A549 treated with GW870086 at 1 μM for 4 hours (cell line): ENCODE measurements around the gene CMC1. TPM values are rescaled to one million over a fixed set of nuclear protein-coding genes. Genes with fewer than 3 reads are reported as not detected.

Experiments
- total RNA-seq: library from RNA; stranded (reverse); fragments of 200-300 nt; extraction: Qiagen RNA extraction; gene quantifications from 5 replicates; pipeline ENCODE4 v1.2.3, GENCODE V29; 2022; ENCODE audit warnings: low read depth

Gene CMC1
- 44.6 to 50.8 TPM (median 46.6 TPM) in 5 replicates for total RNA-seq

GRCh38 chr3:28241221-28242160 lies at the start of gene CMC1:
Gene CMC1 (plus strand): TSS chr3:28241619. CDS start chr3:28241794, 175 bp downstream.

GRCh38 chr3:28348629-28349468 lies 107.4 kb downstream of the CMC1 start, which contains the start of the genes AZI2 and ZCWPW2:
Gene AZI2 (minus strand): TSS chr3:28348824. CDS start chr3:28340617, 8,207 bp downstream.
Gene ZCWPW2 (plus strand): TSS chr3:28348721. CDS start chr3:28413069, 64,348 bp downstream.

Other genes with a start within 250 kb of the CMC1 start
- not detected in 5 replicates for gene ZCWPW2, start 107.1 kb downstream of the CMC1 start, total RNA-seq
- 38.6 to 46.1 TPM (median 43.3 TPM) in 5 replicates for gene AZI2, start 107.2 kb downstream of the CMC1 start, total RNA-seq